ENCODE measurements around the gene ZNF565.

GRCh38 chr19:36256064-36256463, 41.6 kb upstream of the ZNF565 start:
- TF ChIP-seq CTCF (IDR thresholded peaks at IDR 0.05), result no peak
- TF ChIP-seq EZH2 (IDR thresholded peaks at IDR 0.05), result no peak

Measured in neural progenitor cell (in vitro differentiated cells).